ENCODE data around the gene TLE4. TPM values are rescaled to one million over a fixed set of nuclear protein-coding genes. Genes with fewer than 3 reads are reported as not detected.
"Not testable (repeated sequence)": the region's sequence is repeated elsewhere in the genome, so short reads cannot be mapped to it uniquely, and the experiment has no call there.

The TLE4 gene
- total RNA-seq, 1 donor from 2014 or later: 98.5 TPM

- no peaks in the 10 kb centered on the region for H3K27me3 ChIP-seq (ENCODE audit: insufficient read depth, low read length)
- no peak overlapping the region for H3K9ac ChIP-seq (ENCODE audit: low read length)
- TF ChIP-seq, protein P1, sequence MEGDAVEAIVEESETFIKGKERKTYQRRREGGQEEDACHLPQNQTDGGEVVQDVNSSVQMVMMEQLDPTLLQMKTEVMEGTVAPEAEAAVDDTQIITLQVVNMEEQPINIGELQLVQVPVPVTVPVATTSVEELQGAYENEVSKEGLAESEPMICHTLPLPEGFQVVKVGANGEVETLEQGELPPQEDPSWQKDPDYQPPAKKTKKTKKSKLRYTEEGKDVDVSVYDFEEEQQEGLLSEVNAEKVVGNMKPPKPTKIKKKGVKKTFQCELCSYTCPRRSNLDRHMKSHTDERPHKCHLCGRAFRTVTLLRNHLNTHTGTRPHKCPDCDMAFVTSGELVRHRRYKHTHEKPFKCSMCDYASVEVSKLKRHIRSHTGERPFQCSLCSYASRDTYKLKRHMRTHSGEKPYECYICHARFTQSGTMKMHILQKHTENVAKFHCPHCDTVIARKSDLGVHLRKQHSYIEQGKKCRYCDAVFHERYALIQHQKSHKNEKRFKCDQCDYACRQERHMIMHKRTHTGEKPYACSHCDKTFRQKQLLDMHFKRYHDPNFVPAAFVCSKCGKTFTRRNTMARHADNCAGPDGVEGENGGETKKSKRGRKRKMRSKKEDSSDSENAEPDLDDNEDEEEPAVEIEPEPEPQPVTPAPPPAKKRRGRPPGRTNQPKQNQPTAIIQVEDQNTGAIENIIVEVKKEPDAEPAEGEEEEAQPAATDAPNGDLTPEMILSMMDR (IDR thresholded peaks at IDR 0.05; ENCODE audit: insufficient read depth, low read depth, low read length): peak; percentile 13
- no peak for TF ChIP-seq EZH2 (IDR thresholded peaks at IDR 0.05; ENCODE audit: insufficient read depth, low read length)
- Mint-ChIP-seq H3K27me3 (ENCODE audit: low read depth, unreplicated experiment) (no peaks in the 10 kb centered on the region), H3K27ac (ENCODE audit: unreplicated experiment) (no peak overlapping the region), H3K9me3 (ENCODE audit: unreplicated experiment) (peaks cover 4% of the 10 kb centered on the region), H3K4me3 (ENCODE audit: unreplicated experiment) (no peak overlapping the region), H3K4me1 (ENCODE audit: low read depth, unreplicated experiment) (peaks cover 16% of the 10 kb centered on the region), H3K36me3 (ENCODE audit: low read depth, unreplicated experiment) (peaks cover 33% of the 10 kb centered on the region)
- H3K9me3 ChIP-seq (ENCODE audit: insufficient read depth, low read depth, low read length): peaks cover 3% of the 10 kb centered on the region
- DNase-seq (ENCODE audit: low read depth): peak; percentile 45
- no peak overlapping the region for H3K27ac ChIP-seq (ENCODE audit: low read depth, low read length)
- H3K79me2 ChIP-seq (ENCODE audit: insufficient read depth, low read length): peaks cover 77% of the 10 kb centered on the region
- H3K4me3 ChIP-seq (ENCODE audit: insufficient read depth, low read depth, low read length): no peak overlapping the region
- H3K4me1 ChIP-seq (ENCODE audit: insufficient read depth, low read length): peaks cover 8% of the 10 kb centered on the region
- no peak overlapping the region for H3K4me2 ChIP-seq (ENCODE audit: low read length)
- peaks cover 51% of the 10 kb centered on the region for H4K20me1 ChIP-seq (ENCODE audit: insufficient read depth, low read length)
- peaks cover 7% of the 10 kb centered on the region for H3K36me3 ChIP-seq (ENCODE audit: insufficient read depth, low read length)
- FAIRE-seq: no peak
- H2AFZ ChIP-seq (ENCODE audit: low read depth, low read length): no peak overlapping the region
Observed at GRCh38 chr9:79603222-79603920, 31.6 kb downstream of the TLE4 start.

DNA sequence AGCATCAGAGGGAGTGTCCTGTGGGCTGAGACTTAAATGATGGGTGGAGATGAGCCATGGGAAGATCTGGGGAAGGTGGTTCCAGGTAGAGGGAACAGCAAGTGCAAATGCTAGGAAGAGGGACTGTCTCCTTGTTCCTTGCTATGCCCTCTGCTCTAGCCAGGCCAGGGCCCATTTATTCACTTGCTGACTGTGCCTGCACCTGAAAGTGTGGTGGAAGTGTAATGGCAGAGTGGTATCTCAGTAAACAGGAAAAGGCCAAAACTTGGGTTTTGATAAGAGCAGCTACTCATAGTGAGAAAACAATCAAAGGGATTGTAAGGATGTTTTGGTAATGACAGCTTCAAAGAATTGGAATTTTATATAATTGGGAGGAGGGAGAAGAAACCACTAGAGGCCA, 32.4 kb downstream of the TLE4 start:
- no peak overlapping the region for H3K4me3 Mint-ChIP-seq (ENCODE audit: unreplicated experiment)
- H3K27ac Mint-ChIP-seq (ENCODE audit: unreplicated experiment): no peak overlapping the region
- peaks cover 11% of the 10 kb centered on the region for H3K4me1 ChIP-seq (ENCODE audit: insufficient read depth, low read length)
- H3K36me3 ChIP-seq (ENCODE audit: insufficient read depth, low read length): peaks cover 7% of the 10 kb centered on the region
- no peaks in the 10 kb centered on the region for H3K27me3 ChIP-seq (ENCODE audit: insufficient read depth, low read length)
- peaks cover 77% of the 10 kb centered on the region for H3K79me2 ChIP-seq (ENCODE audit: insufficient read depth, low read length)
- no peak overlapping the region for H3K4me3 ChIP-seq (ENCODE audit: insufficient read depth, low read depth, low read length)
- peaks cover 3% of the 10 kb centered on the region for H3K9me3 ChIP-seq (ENCODE audit: insufficient read depth, low read depth, low read length)
- H2AFZ ChIP-seq (ENCODE audit: low read depth, low read length): no peak overlapping the region
- DNase-seq (ENCODE audit: low read depth): peak; percentile 29
- H3K9ac ChIP-seq (ENCODE audit: low read length): no peak overlapping the region
- H3K36me3 Mint-ChIP-seq (ENCODE audit: low read depth, unreplicated experiment): peaks cover 31% of the 10 kb centered on the region
- peak overlapping the region; percentile 18 for H3K4me2 ChIP-seq (ENCODE audit: low read length)
- H3K27ac ChIP-seq (ENCODE audit: low read depth, low read length): peak overlapping the region; percentile 8
- no peaks in the 10 kb centered on the region for H3K27me3 Mint-ChIP-seq (ENCODE audit: low read depth, unreplicated experiment)
- FAIRE-seq: no peak
- H3K4me1 Mint-ChIP-seq (ENCODE audit: low read depth, unreplicated experiment): peaks cover 12% of the 10 kb centered on the region
- no peak for TF ChIP-seq EZH2 (IDR thresholded peaks at IDR 0.05; ENCODE audit: insufficient read depth, low read length)
- TF ChIP-seq, protein P1 (IDR thresholded peaks at IDR 0.05; ENCODE audit: insufficient read depth, low read depth, low read length): no peak
- H4K20me1 ChIP-seq (ENCODE audit: insufficient read depth, low read length): peaks cover 44% of the 10 kb centered on the region
- peaks cover 4% of the 10 kb centered on the region for H3K9me3 Mint-ChIP-seq (ENCODE audit: unreplicated experiment)

- no peak overlapping the region for H3K4me3 ChIP-seq (ENCODE audit: insufficient read depth, low read depth, low read length)
- H3K27me3 Mint-ChIP-seq (ENCODE audit: low read depth, unreplicated experiment): no peaks in the 10 kb centered on the region
- H3K27me3 ChIP-seq (ENCODE audit: insufficient read depth, low read length): no peaks in the 10 kb centered on the region
- H3K27ac Mint-ChIP-seq (ENCODE audit: unreplicated experiment): no peak overlapping the region
- no peak for DNase-seq (ENCODE audit: low read depth)
- no peak overlapping the region for H3K4me3 Mint-ChIP-seq (ENCODE audit: unreplicated experiment)
- peaks cover 3% of the 10 kb centered on the region for H3K9me3 ChIP-seq (ENCODE audit: insufficient read depth, low read depth, low read length)
- no peak overlapping the region for H2AFZ ChIP-seq (ENCODE audit: low read depth, low read length)
- no peak for FAIRE-seq
- H3K27ac ChIP-seq (ENCODE audit: low read depth, low read length): no peak overlapping the region
- H3K79me2 ChIP-seq (ENCODE audit: insufficient read depth, low read length): peaks cover 73% of the 10 kb centered on the region
- peaks cover 37% of the 10 kb centered on the region for H4K20me1 ChIP-seq (ENCODE audit: insufficient read depth, low read length)
- TF ChIP-seq, protein P1 (IDR thresholded peaks at IDR 0.05; ENCODE audit: insufficient read depth, low read depth, low read length): no peak
- TF ChIP-seq EZH2 (IDR thresholded peaks at IDR 0.05; ENCODE audit: insufficient read depth, low read length): no peak
- H3K9ac ChIP-seq (ENCODE audit: low read length): no peak overlapping the region
- H3K4me1 ChIP-seq (ENCODE audit: insufficient read depth, low read length): peaks cover 20% of the 10 kb centered on the region
- H3K36me3 ChIP-seq (ENCODE audit: insufficient read depth, low read length): peaks cover 7% of the 10 kb centered on the region
- H3K4me1 Mint-ChIP-seq (ENCODE audit: low read depth, unreplicated experiment): peaks cover 15% of the 10 kb centered on the region
- peaks cover 4% of the 10 kb centered on the region for H3K9me3 Mint-ChIP-seq (ENCODE audit: unreplicated experiment)
- H3K4me2 ChIP-seq (ENCODE audit: low read length): peak overlapping the region; percentile 18
- peaks cover 31% of the 10 kb centered on the region for H3K36me3 Mint-ChIP-seq (ENCODE audit: low read depth, unreplicated experiment)
Observed at GRCh38 chr9:79604921-79605562, 33.3 kb downstream of the TLE4 start.

GRCh38 chr9:79606529-79606928, 34.8 kb downstream of the TLE4 start:
- not testable (repeated sequence) for H3K4me3 Mint-ChIP-seq (ENCODE audit: unreplicated experiment)

More at GRCh38 chr9:79606529-79606928, 34.8 kb downstream of the TLE4 start:
- H3K4me2 ChIP-seq (ENCODE audit: low read length); FAIRE-seq; H3K27me3 ChIP-seq (ENCODE audit: insufficient read depth, low read length); H3K4me3 ChIP-seq (ENCODE audit: insufficient read depth, low read depth, low read length); DNase-seq (ENCODE audit: low read depth); H3K9me3 ChIP-seq (ENCODE audit: insufficient read depth, low read depth, low read length); H2AFZ ChIP-seq (ENCODE audit: low read depth, low read length); H3K27ac Mint-ChIP-seq (ENCODE audit: unreplicated experiment); H3K36me3 ChIP-seq (ENCODE audit: insufficient read depth, low read length); H3K27me3 Mint-ChIP-seq (ENCODE audit: low read depth, unreplicated experiment); H3K9ac ChIP-seq (ENCODE audit: low read length); H3K27ac ChIP-seq (ENCODE audit: low read depth, low read length); H3K9me3 Mint-ChIP-seq (ENCODE audit: unreplicated experiment): not testable (repeated sequence)
- Histone ChIP-seq H3K4me1 (ENCODE audit: insufficient read depth, low read length) (peaks cover 32% of the 10 kb centered on the region), H4K20me1 (ENCODE audit: insufficient read depth, low read length) (peaks cover 29% of the 10 kb centered on the region), H3K79me2 (ENCODE audit: insufficient read depth, low read length) (peaks cover 60% of the 10 kb centered on the region)
- peaks cover 29% of the 10 kb centered on the region for H3K4me1 Mint-ChIP-seq (ENCODE audit: low read depth, unreplicated experiment)
- peaks cover 25% of the 10 kb centered on the region for H3K36me3 Mint-ChIP-seq (ENCODE audit: low read depth, unreplicated experiment)
